ENCODE measurements around the gene PAQR5.
"Not testable (repeated sequence)": the region's sequence is repeated elsewhere in the genome, so short reads cannot be mapped to it uniquely, and the experiment has no call there.

Gene PAQR5, protein sequence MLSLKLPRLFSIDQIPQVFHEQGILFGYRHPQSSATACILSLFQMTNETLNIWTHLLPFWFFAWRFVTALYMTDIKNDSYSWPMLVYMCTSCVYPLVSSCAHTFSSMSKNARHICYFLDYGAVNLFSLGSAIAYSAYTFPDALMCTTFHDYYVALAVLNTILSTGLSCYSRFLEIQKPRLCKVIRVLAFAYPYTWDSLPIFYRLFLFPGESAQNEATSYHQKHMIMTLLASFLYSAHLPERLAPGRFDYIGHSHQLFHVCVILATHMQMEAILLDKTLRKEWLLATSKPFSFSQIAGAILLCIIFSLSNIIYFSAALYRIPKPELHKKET

GRCh38 chr15:69298697-69299441 is at the start of gene PAQR5:
TSS of gene PAQR5 (plus strand) at chr15:69298912. CDS start at chr15:69360081, 61,169 bp downstream.
- no peak for DNase-seq (ENCODE audit: low read depth)

DNA sequence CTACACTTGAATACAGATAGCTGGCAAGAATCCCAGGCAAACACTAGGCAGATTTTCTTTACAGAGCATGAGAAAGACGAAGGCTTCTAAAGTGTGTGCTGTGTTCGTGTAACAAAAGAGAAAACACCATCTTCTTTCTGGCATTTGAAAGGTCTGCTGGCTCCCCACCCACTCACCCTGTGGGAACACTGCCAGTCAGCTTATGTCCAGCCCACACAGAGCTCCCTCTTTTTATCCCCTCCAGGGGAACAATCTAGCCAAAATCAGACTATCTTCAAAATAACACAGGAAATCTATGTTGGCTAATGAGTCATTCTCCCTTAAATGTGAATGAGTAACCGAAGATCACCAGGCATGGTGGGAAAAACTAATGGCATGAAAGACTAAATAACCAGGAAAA is 45.6 kb upstream of the PAQR5 start:
- peak; percentile 41 for DNase-seq (ENCODE audit: low read depth)

DNA sequence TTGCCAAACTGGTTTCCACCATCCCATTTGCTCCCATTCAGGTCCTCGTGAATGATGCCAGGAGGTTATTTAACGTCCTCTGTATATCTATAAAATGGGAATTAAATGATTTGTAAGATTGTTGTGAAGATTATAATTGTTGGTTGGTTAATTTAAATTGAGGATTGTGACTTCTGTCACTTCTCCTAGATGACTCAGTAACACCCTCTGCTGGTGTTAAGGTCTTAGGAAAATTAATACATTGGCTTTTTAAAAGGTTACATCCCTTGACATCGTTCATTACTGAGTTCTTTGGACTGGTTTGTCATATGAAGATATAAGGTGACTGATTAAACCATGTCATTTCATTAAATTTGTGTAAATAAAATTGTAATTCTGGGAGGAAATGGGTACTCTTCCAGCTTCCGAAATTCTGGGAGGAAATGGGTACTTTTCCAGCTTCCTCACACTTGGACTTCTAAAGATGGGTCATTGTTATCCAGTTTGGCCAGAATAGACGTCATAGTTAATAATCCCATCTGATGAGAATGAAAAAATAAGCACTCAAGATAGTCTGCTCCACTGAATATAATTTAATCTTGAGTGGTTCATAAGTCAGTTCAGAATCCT is 33.3 kb upstream of the PAQR5 start:
- peak; percentile 6 for DNase-seq (ENCODE audit: low read depth)

DNA sequence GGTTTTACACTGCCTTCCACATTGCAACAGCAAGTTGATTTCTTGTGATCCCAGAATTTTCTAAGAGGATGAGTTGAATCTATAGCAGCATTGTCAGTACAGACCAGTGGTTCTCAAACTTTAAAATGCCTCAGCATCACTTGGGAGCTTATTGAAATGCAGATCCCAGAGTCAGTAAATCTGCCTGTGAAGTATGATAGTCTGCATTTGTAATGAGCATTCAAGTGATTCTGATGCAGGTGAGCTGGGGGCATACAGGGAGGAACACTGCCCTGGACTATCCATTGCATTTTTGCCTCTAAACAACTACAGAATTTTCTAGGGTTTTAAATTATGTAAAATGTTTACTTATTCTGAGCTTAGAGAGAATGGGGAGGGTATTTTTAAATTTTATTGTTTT is 27.5 kb upstream of the PAQR5 start:
- DNase-seq (ENCODE audit: low read depth) = no peak

DNA sequence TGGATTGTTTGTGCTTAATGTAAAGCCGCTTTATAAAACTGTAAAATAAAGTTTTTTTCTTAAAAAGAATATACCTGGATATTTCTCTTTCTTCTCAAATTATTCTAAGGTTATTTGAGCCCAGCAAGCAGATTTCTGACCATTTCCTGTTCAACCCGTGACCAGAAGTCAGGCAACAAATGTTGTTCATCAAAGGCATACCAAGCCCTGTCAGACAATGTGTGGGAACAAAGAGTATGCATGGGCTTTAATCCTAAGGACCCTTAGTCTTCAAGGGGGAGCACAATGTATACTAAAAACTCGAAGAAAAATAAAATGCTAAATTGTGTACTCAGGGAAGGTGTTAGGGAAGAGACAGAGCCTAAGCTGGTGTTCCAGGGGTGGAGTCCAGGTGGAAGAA is 26.6 kb upstream of the PAQR5 start:
- DNase-seq (ENCODE audit: low read depth) = no peak

DNA sequence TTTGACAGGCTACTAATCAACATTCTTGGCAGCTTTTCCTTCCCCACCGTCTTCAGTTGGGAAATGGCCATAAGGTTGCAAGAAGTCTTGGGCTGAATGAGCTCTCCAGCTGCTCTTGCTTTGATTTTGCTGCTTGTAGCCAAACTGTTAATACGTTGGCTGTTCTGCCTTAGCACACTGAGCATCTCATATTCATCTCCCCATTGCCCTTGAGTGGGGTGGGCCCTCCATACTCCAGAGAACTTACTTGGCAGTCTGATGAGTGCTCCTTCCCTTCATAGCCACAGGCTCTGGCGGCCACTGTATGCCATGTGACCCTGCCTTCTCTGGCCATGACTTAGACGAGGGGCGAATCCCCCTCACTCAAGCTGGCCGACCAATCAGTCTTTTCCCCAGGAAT is 25.8 kb upstream of the PAQR5 start:
- no peak for DNase-seq (ENCODE audit: low read depth)

GRCh38 chr15:69275074-69275670 is 23.5 kb upstream of the PAQR5 start:
- no peak for DNase-seq (ENCODE audit: low read depth)

GRCh38 chr15:69275933-69276560 is 22.7 kb upstream of the PAQR5 start:
- DNase-seq (ENCODE audit: low read depth) = no peak

DNA sequence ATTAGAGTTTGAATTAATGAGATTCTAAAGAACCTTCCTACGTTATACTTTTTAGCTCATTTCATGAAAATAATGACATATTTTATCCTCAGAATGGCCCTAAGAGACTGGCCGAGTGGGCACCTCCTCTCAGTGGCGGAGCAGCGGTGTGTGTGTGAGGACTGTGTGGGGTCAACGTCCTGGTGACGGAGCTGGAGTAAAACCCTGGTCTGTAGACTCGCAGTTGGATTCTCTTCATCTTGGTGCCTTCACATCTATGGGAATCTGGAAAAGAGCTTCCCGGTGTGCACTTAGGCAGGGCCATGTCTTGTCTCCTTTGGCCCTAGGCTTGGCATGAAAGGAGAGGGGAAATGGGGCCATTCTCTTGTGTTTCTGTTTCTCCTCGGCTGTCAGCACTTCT is 21.4 kb upstream of the PAQR5 start:
- DNase-seq (ENCODE audit: low read depth) = no peak

- no peak for DNase-seq (ENCODE audit: low read depth)
These were observed 19.1 kb upstream of the PAQR5 start for GRCh38 chr15:69279636-69280035.

DNA sequence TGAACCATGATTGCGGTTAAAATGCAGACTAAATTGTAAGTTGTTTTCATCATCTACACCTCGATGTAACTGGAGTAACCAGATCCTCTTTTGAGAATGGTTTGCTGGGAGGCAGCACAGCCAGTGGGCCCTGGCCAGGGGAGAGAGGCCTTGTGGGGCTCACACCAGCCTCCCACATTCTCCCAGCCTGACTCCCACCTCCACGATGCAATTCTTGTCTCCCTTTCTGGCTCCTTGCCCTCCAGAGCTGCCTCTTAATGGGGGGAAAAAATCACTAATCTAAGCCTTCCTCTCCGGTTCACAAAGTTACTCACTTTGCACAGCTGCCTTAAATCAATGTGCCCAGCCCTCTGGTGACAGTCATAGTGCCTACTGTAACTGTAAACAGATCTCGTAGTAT is 17.9 kb upstream of the PAQR5 start:
- DNase-seq (ENCODE audit: low read depth) = no peak

- DNase-seq (ENCODE audit: low read depth) = no peak
These were observed 16.5 kb upstream of the PAQR5 start for GRCh38 chr15:69282104-69282743.

GRCh38 chr15:69285834-69286233 is 12.9 kb upstream of the PAQR5 start:
- no peak for DNase-seq (ENCODE audit: low read depth)

- DNase-seq (ENCODE audit: low read depth) = no peak
These were observed 10.7 kb upstream of the PAQR5 start for GRCh38 chr15:69288011-69288410.

- no peak for DNase-seq (ENCODE audit: low read depth)
These were observed 10.0 kb upstream of the PAQR5 start for GRCh38 chr15:69288531-69289341.

DNA sequence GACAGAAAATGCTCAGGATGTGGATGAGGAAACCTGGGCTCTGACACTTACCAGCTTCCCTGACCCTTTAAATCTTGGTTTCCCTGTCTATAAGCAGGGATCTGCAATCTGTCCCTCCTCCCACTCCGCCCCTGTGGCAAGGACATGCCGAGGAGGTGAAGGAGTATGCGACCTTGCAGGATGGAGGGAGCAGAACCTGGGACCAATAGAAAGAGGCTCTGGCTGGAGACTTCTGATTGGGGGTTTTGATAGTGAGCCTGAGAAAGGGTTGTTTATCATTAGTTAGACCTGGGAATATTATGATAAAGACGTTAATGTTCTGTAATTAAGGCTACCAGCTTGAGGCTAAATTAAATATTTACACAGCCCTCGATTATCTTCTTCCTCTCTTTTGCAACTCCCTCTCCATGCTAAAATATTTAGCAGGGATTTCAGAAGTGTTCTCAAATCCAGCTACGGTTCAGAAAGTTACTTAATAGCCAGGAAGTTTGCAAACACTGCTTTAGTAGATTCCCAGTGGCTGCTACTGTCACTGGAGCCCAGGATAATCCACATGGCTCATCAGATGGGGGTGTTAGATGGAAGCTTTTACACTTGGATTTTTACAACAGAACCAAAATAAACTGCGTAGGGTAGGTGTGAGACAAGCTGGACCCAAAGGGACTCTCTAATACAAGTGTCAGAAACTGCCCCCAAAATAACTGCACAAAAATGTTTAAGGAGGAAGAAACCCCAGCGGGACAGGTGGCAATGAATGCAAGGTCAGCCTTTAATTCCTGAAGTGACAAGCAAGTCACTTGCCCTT is 9.2 kb upstream of the PAQR5 start:
- no peak for DNase-seq (ENCODE audit: low read depth)

DNA sequence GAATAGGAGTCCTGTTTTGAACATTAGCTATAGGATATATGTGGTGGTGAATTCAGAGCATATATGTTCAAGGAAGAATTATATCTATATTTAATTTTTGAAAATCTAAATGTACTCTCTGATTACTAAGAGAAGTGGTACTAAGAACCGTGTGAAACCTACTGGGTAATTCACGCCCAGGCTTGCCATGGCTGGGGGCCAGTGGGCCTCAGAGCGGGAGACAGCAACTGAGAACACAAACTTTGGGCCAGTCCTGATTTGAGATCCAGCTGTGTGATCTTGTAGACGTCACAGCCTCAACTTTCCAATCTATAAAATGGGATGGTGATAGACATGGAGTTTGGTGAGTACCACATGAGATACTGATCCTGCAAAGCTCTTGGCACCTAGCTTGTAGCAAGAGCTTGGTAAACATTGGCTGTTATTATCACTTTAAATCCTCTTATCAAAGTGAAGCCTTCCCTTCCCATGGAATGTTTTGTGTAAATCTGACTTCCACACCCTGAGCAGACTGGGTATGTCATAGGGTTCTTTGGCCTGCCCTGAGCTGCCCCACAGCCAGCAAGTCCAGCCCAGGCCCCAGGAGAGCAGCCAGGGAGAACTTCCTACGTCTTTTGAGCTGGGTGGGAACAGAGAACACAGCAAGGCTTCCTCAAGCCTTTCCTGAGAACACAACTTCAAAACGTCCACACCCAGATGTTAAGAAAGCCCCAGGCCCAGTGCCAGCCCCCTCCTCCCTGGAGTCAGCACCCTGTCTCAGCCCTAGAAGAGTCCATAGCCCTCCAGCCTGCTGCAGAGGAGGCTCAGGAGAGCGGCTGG is 8.2 kb upstream of the PAQR5 start:
- no peak for DNase-seq (ENCODE audit: low read depth)

GRCh38 chr15:69291651-69292050 is 7.1 kb upstream of the PAQR5 start:
- DNase-seq (ENCODE audit: low read depth) = not testable (repeated sequence)

DNA sequence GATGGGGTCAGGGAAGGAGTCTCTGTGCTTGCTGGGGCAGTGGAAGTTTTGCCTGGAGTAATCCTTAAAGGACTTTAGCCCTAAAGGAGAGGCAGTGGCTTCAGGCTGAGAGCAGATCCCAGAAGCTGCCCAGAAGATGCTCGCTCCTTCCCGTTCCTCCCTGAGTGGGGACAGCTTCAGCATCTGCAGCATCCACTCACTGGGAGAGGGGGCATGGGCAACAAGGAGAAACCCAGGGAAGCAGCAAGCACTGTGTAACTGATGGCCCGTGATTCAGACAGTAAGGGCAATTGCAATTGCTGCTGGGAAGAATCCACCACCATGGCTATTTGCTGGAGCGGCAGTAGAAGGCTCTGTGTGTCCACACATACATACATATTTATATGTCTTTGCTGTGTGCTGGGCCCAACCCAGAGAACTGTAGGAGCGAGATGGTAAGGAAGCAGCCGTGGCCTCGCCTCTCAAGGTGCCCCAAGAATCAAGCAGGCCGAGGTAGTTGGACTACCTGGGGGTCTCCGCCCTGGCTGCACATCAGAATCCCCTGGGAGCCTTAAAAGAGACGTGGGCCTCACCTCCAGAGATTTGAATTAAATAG is 5.8 kb upstream of the PAQR5 start:
- no peak for DNase-seq (ENCODE audit: low read depth)

Measured in fibroblast of the conjunctiva (primary cell).